Endothelial cell of umbilical vein (primary cell): ENCODE measurements around the gene TNIK.

Source experiments
- EZH2 ChIP-seq: IDR thresholded peaks from 2 replicates; pipeline ENCODE4 v1.6.1; 2012; ENCODE audit warnings: borderline replicate concordance, low read depth, mild to moderate bottlenecking, moderate library complexity, low read length, inconsistent platforms; ENCODE audit not compliant: severe bottlenecking
- FOS ChIP-seq: IDR thresholded peaks from 2 replicates; pipeline ENCODE4 v1.6.1; 2011; ENCODE audit warnings: mild to moderate bottlenecking, low read length, moderate library complexity, borderline replicate concordance; ENCODE audit not compliant: insufficient read depth
- GATA2 ChIP-seq: IDR thresholded peaks from 2 replicates; pipeline ENCODE4 v1.7.0; 2011; ENCODE audit warnings: low read depth, mild to moderate bottlenecking, moderate library complexity, mixed read lengths, low read length; ENCODE audit not compliant: insufficient read length, insufficient read depth
- JUN ChIP-seq: IDR thresholded peaks from 2 replicates; pipeline ENCODE4 v1.6.1; 2011; ENCODE audit warnings: borderline replicate concordance, low read depth; ENCODE audit not compliant: insufficient read length, insufficient read depth
- MYC ChIP-seq: IDR thresholded peaks from one replicate; pipeline ENCODE4 v1.6.1; 2011; ENCODE audit warnings: mild to moderate bottlenecking, low read depth, low read length
- POLR2A ChIP-seq: IDR thresholded peaks from 2 replicates; pipeline ENCODE4 v1.6.1; 2012; ENCODE audit warnings: low read depth, mild to moderate bottlenecking, control low read depth, low read length
- POLR2AphosphoS5 ChIP-seq: IDR thresholded peaks from 2 replicates; pipeline ENCODE4 v1.6.1; 2012; ENCODE audit warnings: low read depth, mild to moderate bottlenecking, control low read depth, low read length, moderate library complexity; ENCODE audit not compliant: insufficient read depth
- TF ChIP-seq, protein P1 (sequence below), 2 donors: IDR thresholded peaks; 1 replicate in 1 of 2; 2 replicates in 1 of 2; pipeline ENCODE4 v1.5.1; 2011; ENCODE audit warnings: low read length in 2 of 2, mild to moderate bottlenecking in 2 of 2, moderate library complexity in 2 of 2, control low read depth in 1 of 2, inconsistent platforms in 1 of 2, low read depth in 1 of 2; ENCODE audit not compliant: insufficient read depth in 1 of 2; ENCODE audit errors: extremely low read depth in 1 of 2
- TF ChIP-seq, protein P2 (sequence below): IDR thresholded peaks from 2 replicates; pipeline ENCODE4 v1.6.1; 2011; ENCODE audit not compliant: insufficient read depth, insufficient read length

DNA sequence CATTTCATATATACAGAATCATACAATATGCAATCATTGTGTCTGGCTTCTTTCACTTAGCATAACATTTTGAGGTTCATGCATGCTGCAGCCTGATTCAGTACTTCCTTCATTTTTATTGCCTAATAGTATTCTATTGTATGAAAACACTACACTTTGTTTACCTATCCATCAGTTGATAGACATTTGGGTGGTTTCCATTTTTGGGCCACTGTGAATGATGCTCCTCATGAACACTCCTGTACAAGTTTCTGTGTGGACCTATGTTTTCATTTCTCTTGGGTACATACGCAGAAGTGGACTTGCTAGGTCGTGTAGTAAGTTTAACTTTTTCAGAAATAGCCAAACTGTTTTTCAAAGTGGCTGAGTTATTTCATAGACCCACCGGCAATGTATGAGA, 18.8 kb downstream of the TNIK start:
- TF ChIP-seq, protein P1, sequence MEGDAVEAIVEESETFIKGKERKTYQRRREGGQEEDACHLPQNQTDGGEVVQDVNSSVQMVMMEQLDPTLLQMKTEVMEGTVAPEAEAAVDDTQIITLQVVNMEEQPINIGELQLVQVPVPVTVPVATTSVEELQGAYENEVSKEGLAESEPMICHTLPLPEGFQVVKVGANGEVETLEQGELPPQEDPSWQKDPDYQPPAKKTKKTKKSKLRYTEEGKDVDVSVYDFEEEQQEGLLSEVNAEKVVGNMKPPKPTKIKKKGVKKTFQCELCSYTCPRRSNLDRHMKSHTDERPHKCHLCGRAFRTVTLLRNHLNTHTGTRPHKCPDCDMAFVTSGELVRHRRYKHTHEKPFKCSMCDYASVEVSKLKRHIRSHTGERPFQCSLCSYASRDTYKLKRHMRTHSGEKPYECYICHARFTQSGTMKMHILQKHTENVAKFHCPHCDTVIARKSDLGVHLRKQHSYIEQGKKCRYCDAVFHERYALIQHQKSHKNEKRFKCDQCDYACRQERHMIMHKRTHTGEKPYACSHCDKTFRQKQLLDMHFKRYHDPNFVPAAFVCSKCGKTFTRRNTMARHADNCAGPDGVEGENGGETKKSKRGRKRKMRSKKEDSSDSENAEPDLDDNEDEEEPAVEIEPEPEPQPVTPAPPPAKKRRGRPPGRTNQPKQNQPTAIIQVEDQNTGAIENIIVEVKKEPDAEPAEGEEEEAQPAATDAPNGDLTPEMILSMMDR (IDR thresholded peaks at IDR 0.05; ENCODE audit: extremely low read depth in 1 of 2, insufficient read depth in 1 of 2, low read depth in 1 of 2, low read length in 2 of 2): no peak
- TF ChIP-seq, protein P2, sequence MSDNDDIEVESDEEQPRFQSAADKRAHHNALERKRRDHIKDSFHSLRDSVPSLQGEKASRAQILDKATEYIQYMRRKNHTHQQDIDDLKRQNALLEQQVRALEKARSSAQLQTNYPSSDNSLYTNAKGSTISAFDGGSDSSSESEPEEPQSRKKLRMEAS: no peak
- TF ChIP-seq POLR2A: no peak
- no peak for TF ChIP-seq EZH2
- TF ChIP-seq JUN: no peak
- TF ChIP-seq GATA2: no peak
- no peak for TF ChIP-seq POLR2AphosphoS5
- TF ChIP-seq FOS: no peak
- TF ChIP-seq MYC: no peak
